GM21717 (cell line): Measurements from ENCODE around the gene LRRC45.
"Not testable (repeated sequence)": the region's sequence is repeated elsewhere in the genome, so short reads cannot be mapped to it uniquely, and the experiment has no call there.

ENCODE experiments used
- ATAC-seq: cut with Tn5 transposase; IDR thresholded peaks from one replicate; pipeline ENCODE4 v1.9.1; 2021; ENCODE audit warnings: mild to moderate bottlenecking, moderate library complexity; ENCODE audit not compliant: unreplicated experiment

LRRC45 gene

GRCh38 chr17:82031885-82032627 is 9.0 kb downstream of the LRRC45 start:
- ATAC-seq = no peak

- ATAC-seq = no peak
Measured at GRCh38 chr17:82033359-82034085, 10.4 kb downstream of the LRRC45 start.

- no peak for ATAC-seq
Measured at GRCh38 chr17:82034371-82035011, 11.4 kb downstream of the LRRC45 start.

GRCh38 chr17:82035488-82035887 is 12.4 kb downstream of the LRRC45 start:
- no peak for ATAC-seq

GRCh38 chr17:82035956-82036633 is 13.0 kb downstream of the LRRC45 start:
- no peak for ATAC-seq

- ATAC-seq = no peak
Measured at GRCh38 chr17:82036634-82037091, 13.6 kb downstream of the LRRC45 start.

- peak; percentile 86 for ATAC-seq
Measured at GRCh38 chr17:82037092-82037888, 14.2 kb downstream of the LRRC45 start, which contains the start of gene DCXR. Gene DCXR (minus strand): TSS chr17:82037697. CDS start chr17:82037682, 15 bp downstream.

GRCh38 chr17:82037889-82038195 is 14.7 kb downstream of the LRRC45 start:
- no peak for ATAC-seq

GRCh38 chr17:82038796-82039409 is 15.8 kb downstream of the LRRC45 start:
- ATAC-seq = not testable (repeated sequence)

- no peak for ATAC-seq
Measured at GRCh38 chr17:82039695-82040299, 16.7 kb downstream of the LRRC45 start.

GRCh38 chr17:82041144-82041814 is 18.2 kb downstream of the LRRC45 start:
- no peak for ATAC-seq

GRCh38 chr17:82042649-82043048 is 19.5 kb downstream of the LRRC45 start:
- no peak for ATAC-seq

GRCh38 chr17:82043507-82043906 is 20.4 kb downstream of the LRRC45 start:
- ATAC-seq = no peak

GRCh38 chr17:82045936-82046484 is 22.9 kb downstream of the LRRC45 start:
- ATAC-seq = no peak

- ATAC-seq = no peak
Measured at GRCh38 chr17:82046903-82047302, 23.8 kb downstream of the LRRC45 start.

- ATAC-seq = no peak
Measured at GRCh38 chr17:82047379-82047778, 24.3 kb downstream of the LRRC45 start.

GRCh38 chr17:82047914-82048570 is 24.9 kb downstream of the LRRC45 start:
- ATAC-seq = no peak

GRCh38 chr17:82048571-82048971 is 25.5 kb downstream of the LRRC45 start:
- no peak for ATAC-seq
